Bronchial epithelial cell (primary cell): Measurements from ENCODE around the gene ZYG11A. TPM values are rescaled to one million over a fixed set of nuclear protein-coding genes. Genes with fewer than 3 reads are reported as not detected.
"Not testable (repeated sequence)": the region's sequence is repeated elsewhere in the genome, so short reads cannot be mapped to it uniquely, and the experiment has no call there.

Experiments
- DNase-seq: peaks from one replicate; pipeline ENCODE4 v3.0.0-alpha.2; 2010; ENCODE audit warnings: low read depth
- FAIRE-seq: peaks from 2 replicates; lab custom pipeline; 2011; peaks lifted over from hg19 to GRCh38; lab: Jason Lieb, UNC
- H3K27me3 ChIP-seq: 2 replicates; pipeline ENCODE4 v1.5.1; 2011; ENCODE audit warnings: low read length; ENCODE audit not compliant: control insufficient read depth, insufficient read depth
- H3K36me3 ChIP-seq: 2 replicates; pipeline ENCODE4 v1.5.1; 2011; ENCODE audit warnings: low read length; ENCODE audit not compliant: control insufficient read depth, insufficient read depth
- H3K4me3 ChIP-seq: 2 replicates; pipeline ENCODE4 v1.5.1; 2011; ENCODE audit warnings: mild to moderate bottlenecking, low read depth, low read length, control low read depth
- CTCF ChIP-seq: IDR thresholded peaks from 2 replicates; pipeline ENCODE4 v1.5.1; 2011; ENCODE audit warnings: mild to moderate bottlenecking, moderate library complexity, low read length, control low read depth, inconsistent platforms; ENCODE audit not compliant: insufficient read depth, severe bottlenecking
- total RNA-seq: library from RNA; depleted of rRNA; stranded (reverse); fragments of >200 nt; gene quantifications from 2 replicates; pipeline ENCODE4 v1.2.1, GENCODE V29; 2014

Gene ZYG11A
- total RNA-seq = under 0.01 and 0.13 TPM in 2 replicates

DNA sequence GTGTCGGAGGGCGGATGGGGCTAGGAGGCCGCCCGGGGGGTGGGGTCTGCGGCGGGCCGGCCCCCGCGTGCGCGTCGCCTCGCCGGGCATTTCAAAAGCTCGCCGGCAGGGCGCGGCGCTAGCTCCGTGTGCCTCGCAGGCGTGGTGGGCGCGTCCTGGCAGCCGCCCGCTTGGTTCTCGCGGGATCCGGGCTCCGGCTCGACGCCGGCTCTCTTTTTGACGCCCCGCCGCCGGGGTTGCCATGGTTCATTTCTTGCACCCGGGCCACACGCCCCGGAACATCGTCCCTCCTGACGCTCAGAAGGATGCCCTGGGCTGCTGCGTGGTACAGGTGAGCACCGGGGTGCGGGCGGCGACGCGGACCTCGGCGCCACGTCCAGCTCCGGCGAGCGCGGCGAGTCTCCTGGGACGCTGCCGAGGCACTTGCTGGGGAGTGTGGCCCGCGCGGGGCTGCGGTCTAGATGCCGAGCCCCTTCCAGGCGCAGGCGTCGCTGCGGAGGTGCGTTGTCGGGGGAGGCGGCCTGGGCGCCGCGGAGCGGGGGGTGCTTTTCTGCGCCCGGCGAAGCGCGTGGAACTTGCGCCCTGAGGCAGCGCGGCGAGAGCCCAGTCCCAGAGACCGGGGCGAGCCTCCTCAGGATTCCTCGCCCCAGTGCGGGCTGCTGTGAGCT, at the start of gene ZYG11A:
TSS of gene ZYG11A (plus strand) at position 118 of the 668 bp plus-strand sequence. CDS start at position 242, 124 bp downstream.
- Histone ChIP-seq H3K27me3 (peaks cover 3% of the 10 kb centered on the region), H3K36me3 (no peaks in the 10 kb centered on the region), H3K4me3 (peak within 1 kb of the TSS; percentile 39)
- peak; percentile 41 for TF ChIP-seq CTCF
- peak; percentile 49 for DNase-seq
- FAIRE-seq = no peak

DNA sequence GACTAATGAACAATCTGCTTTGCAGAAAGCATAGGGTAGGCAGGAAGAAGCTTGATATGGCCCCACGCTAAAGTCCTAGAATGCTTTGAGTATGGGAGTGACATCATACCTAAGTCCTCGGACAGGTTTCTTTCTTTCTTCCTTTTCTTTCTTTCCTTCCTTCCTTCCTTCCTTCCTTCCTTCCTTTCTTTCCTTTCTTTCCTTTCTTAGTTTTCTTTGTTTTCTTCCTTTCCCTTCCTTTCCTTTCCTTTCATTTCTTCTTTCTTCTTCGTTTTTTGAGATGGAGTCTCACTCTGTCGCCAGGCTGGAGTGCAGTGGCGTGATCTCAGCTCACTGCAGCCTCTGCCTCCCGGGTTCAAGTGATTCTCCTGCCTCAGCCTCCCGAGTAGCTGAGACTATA, 48.8 kb upstream of the ZYG11A start:
- H3K36me3 ChIP-seq, FAIRE-seq, H3K27me3 ChIP-seq, DNase-seq, H3K4me3 ChIP-seq: not testable (repeated sequence)

DNA sequence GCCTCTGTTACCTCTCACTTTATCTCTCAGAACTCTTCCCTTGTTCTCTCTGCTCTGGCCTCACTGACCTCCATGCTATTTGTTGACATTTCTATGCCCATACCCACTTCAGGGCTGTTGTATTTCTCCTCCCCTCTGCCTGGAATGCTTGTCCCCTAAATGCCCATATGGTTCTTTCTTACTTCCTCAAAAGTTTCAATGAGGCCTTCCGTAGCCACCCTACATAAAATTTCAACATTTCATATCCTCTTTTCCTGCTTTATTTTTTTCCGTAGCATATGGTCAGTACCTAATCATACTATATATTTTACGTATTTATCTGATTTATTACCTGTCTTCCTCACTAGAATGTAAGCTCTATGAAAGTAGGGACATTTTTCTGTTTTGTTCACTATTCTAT, 47.1 kb upstream of the ZYG11A start:
- no peak for DNase-seq
- TF ChIP-seq CTCF = no peak
- Histone ChIP-seq H3K36me3 (peaks cover 4% of the 10 kb centered on the region), H3K27me3 (no peaks in the 10 kb centered on the region), H3K4me3 (no peak overlapping the region)
- no peak for FAIRE-seq

GRCh38 chr1:52798331-52798730, 44.2 kb upstream of the ZYG11A start:
- DNase-seq (no peak), FAIRE-seq (no peak)
- Histone ChIP-seq H3K36me3 (peaks cover 2% of the 10 kb centered on the region), H3K27me3 (no peaks in the 10 kb centered on the region), H3K4me3 (no peak overlapping the region)
- TF ChIP-seq CTCF = no peak

DNA sequence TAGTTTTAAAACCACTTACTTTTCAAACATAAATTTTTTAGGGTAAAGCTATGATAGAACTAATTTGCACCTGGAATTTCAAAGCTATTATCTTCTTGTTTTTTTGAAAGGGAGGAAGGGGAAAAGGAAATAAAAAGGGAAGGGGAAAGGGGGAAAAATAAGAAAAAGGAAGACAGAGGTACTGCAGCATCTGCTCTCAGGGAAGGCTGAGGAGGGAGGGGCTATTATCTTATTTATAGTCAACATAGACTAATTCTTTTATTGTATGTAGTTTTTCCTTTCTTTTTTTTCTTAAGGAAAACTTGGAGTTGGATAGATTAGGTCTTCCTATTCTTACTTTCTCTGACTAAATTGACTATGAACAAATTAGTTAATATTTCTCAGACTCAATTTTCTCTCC, 41.5 kb upstream of the ZYG11A start:
- Histone ChIP-seq H3K36me3 (peaks cover 2% of the 10 kb centered on the region), H3K27me3 (no peaks in the 10 kb centered on the region), H3K4me3 (no peak overlapping the region)
- TF ChIP-seq CTCF = no peak
- DNase-seq = no peak
- no peak for FAIRE-seq

- not testable (repeated sequence) for FAIRE-seq, H3K36me3 ChIP-seq, DNase-seq, H3K4me3 ChIP-seq, H3K27me3 ChIP-seq
These were observed 38.5 kb upstream of the ZYG11A start for GRCh38 chr1:52804083-52804482.

- Histone ChIP-seq H3K27me3 (no peaks in the 10 kb centered on the region), H3K36me3 (peaks cover 3% of the 10 kb centered on the region), H3K4me3 (no peak overlapping the region)
- FAIRE-seq = peak; percentile 60
- TF ChIP-seq CTCF = no peak
- DNase-seq = peak; percentile 90
These were observed 28.1 kb upstream of the ZYG11A start for GRCh38 chr1:52814465-52814864.

- not testable (repeated sequence) for FAIRE-seq, H3K4me3 ChIP-seq, H3K36me3 ChIP-seq, H3K27me3 ChIP-seq, DNase-seq
These were observed 21.7 kb upstream of the ZYG11A start for GRCh38 chr1:52820830-52821229.
